ENCODE data around the gene SEMA4F. TPM values are rescaled to one million over a fixed set of nuclear protein-coding genes. Genes with fewer than 3 reads are reported as not detected.

The SEMA4F gene
- total RNA-seq, 2 donors from 2014 or later, result 3.5 to 3.8 TPM

- no peak for ATAC-seq
- DNase-seq, result no peak
- intact Hi-C loops (cut with DNase I, micrococcal nuclease), result no loop called here
Observed at GRCh38 chr2:74700643-74701372, 46.8 kb downstream of the SEMA4F start.

DNA sequence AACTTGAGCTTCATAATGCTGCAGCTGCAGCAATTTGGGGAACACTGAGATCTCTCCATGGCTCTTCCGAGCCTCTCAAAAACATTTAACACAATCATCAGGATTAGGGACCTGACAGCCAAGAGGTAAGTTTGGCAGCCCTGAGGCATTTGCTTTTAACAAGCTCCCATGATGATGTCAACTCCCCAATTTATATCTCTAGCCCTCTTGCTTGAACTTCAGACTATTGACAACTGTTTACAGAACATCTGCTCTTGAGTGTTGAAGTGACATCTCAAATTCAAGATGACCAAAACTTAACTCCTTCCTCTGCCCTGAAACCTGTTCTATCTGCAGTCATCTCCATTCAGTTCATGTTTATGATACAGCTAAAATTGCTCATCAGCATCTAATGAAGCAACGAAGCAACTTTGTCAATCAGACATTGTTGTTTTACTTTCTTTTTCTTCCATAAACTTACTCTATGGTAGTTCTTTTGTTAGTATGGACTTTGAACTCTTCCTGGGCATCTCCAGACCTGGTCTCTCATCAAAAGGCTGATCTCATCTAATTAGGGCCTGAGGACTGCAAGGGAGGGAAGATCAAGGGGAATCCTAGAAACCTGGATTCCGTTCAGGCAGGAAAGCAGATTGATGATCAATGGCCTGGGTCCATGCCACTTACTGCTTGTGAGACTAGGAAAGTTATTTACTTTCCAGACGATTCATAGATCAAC lies 48.1 kb downstream of the SEMA4F start:
- DNase-seq, result no peak
- peak; percentile 88 for ATAC-seq
- intact Hi-C loops (cut with DNase I, micrococcal nuclease), result no loop called here

GRCh38 chr2:74703373-74703772 lies 49.3 kb downstream of the SEMA4F start:
- no peak for ATAC-seq

DNA sequence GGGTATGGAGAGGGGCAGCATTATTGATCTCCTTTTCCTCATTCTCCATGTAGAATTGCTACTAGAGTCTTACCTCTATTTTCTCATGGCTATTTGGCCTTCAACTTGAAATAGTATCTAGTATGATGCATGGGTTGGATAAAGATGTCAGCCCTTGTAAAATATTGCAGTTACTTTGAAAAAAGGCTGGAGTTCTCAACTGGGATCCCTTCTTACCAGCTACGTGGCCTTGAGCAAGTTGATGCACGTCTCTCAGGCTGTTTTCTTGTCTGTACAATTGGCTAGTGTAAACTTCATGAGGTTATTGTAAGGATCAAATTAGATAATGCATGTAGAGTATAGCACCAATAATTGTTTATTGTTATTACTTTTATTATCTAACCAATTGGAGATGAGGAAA lies 50.2 kb downstream of the SEMA4F start:
- ATAC-seq (no peak), DNase-seq (no peak)
- intact Hi-C loops (cut with DNase I, micrococcal nuclease), result no loop called here

More at GRCh38 chr2:74703373-74703772, 49.3 kb downstream of the SEMA4F start:
- intact Hi-C loops (cut with DNase I, micrococcal nuclease), result no loop called here
- no peak for DNase-seq

DNA sequence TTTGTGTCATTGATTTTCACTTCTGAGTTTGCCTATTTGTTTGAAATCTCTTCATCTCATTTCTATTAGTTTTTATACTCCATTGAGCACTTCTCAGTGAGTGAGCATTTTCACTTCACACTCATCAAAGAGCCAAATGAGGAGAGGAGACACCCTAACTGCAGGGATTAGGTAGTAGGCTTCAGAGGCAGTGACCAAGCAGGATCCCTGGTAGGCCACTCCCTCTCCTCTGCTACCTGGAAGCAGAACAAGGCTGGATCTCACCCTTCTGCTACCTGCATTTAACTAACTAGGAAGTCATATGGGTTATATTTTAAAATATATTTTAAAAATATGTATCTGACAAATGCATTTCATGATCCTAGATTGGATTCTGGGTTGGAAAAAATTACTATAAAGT lies 52.7 kb downstream of the SEMA4F start:
- ATAC-seq (peak; percentile 78), DNase-seq (no peak)
- intact Hi-C loops (cut with DNase I, micrococcal nuclease), result no loop called here

DNA sequence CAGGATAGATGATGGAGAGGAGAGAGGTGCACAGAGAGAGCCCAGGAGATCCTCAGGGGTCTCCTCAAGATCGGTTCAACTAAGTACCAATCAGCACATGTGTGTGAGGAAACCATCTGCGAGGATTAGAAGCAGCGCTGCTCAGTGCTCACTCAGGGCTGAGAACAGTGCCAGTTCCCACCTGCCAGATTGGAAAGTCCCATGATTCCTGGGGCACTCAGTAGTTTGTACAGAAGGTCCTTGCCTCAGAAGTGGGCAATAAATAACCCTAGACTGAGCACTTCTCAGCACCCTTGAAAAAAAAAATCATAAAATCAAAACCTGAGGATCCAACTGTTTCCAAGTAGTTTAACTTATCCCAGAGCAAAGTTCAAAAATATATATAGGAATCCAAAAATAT lies 53.8 kb downstream of the SEMA4F start:
- no peak for DNase-seq
- ATAC-seq, result no peak
- intact Hi-C loops (cut with DNase I, micrococcal nuclease), result no loop called here

GRCh38 chr2:74708296-74708695 lies 54.2 kb downstream of the SEMA4F start:
- intact Hi-C loops (cut with DNase I, micrococcal nuclease), result no loop called here
- DNase-seq, result no peak
- ATAC-seq, result no peak

DNA sequence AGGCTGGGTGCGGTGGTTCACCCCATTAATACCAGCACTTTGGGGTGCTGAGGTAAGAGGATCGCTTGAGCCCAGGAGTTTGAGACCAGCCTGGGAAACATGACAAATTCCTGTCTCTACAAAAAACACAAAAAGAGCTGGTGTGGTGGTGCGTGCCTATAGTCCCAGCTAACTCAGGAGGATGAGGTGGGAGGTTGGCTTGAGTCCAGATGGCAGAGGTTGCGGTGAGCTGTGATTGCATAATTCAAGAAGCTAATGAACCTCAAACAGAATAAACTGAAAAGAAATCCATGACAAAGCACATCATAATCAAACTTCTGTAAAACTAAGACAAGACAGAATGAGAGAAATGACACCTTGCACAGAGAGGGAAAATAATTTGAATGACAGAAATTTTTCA lies 54.8 kb downstream of the SEMA4F start:
- DNase-seq (no peak), ATAC-seq (no peak)
- intact Hi-C loops (cut with DNase I, micrococcal nuclease), result no loop called here

DNA sequence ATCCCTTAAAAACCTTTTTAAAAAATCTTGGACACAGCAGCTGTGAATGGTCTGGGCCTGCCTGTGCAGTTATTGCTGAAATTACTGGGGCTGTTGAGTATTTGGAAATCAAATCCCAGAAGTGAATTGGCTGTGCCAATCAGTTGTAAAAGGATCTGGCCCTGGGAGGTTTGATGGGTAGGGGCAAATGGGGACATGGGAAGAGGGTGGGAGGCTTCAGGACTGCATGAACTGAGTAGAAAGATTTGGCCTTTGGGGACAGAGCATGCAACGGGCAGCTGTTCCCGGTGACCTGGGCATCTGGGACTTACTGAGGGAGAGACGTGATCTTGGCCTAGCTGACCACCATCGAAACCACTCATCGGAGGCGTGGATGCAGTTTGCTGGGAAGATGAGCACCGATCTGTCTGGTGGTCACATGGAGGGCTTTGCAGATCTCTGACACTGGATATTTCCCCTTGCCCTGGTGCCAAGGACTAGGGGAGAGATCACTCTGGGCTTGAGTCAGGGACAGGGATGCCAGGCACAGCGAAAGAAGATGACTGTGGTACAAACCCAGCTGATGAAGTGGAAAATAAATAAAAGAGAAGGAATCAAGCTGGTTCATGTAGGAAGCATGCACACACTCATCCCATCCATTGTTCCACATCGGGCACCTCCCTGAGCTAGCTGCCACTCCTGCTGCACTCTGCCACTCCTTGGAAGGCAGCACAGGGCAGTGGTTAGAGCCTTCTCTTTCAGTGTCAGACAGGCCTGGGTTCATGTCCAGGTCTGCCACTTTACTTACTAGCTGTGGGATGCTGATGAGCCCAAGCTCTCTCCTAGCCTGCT lies 58.4 kb downstream of the SEMA4F start:
- peak; percentile 16 for ATAC-seq
- DNase-seq, result no peak
- intact Hi-C loops (cut with DNase I, micrococcal nuclease), result loop anchor here in 1 of 2 donors (10.0 kb wide), 1 partner anchor 162 kb away; no protein-coding TSS in a partner anchor

DNA sequence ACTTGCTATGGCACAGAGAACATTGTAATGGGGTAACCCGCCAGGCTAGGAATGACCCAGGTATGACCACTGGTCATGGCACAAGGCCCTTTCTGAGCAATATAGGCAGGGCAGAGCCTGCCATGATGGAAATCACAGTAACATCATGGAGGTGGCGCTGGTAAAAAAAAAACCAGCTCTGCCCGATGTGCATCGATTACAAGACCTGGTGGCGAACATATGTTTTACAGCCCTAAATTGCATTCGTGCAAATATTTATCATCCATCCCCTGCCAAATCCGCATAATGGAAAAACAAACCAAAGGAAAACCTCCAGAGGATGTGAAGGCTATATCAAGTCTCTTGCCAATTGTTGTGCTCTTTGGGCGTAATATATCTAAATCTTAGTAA lies 60.6 kb downstream of the SEMA4F start:
- intact Hi-C loops (cut with DNase I, micrococcal nuclease), result loop anchor here (2.0 to 10.0 kb wide), 2 partner anchors 160 to 164 kb away; no protein-coding TSS in a partner anchor
- ATAC-seq (peak; percentile 20), DNase-seq (no peak)

DNA sequence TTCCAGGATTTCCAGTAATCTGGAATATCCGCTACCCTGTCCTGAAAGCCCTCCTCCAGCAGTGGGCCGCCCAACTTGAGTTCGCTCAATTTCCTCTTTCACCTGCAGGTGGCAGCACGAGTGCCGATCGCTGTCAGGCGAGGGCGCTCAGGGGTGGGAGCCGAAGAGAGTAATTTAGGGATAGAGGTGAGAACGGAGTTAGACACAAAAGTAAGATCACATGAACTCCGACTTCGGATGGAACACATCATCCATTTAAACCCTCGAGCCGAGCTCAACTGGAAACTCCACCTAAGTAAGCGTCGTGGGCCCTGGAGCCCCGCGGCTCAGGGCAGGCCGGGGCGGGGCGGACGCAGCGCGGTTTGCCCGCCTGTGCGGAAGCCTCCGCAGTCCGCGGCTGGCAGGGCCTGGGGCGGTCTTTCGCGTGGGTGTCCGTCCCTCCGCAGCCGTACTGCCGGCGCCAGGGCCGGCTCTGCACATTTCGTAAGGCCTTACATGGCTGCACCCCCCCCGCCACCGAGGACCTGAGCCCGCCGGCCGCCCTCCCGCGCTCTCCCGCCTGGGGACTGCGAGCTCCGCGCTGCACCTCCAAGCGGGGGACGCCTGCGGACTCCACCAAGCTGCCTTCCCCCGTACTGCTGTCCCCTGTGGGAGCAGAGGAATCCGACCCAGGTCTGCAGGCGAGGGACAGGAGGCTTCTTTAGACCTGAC lies 61.2 kb downstream of the SEMA4F start:
- DNase-seq (peak; percentile 82 to 90), ATAC-seq (peak; percentile 79)
- intact Hi-C loops (cut with DNase I, micrococcal nuclease), result loop anchor here (2.0 to 10.0 kb wide), 2 partner anchors 160 to 164 kb away; no protein-coding TSS in a partner anchor

- intact Hi-C loops (cut with DNase I, micrococcal nuclease), result loop anchor here (2.0 to 10.0 kb wide), 2 partner anchors 159 to 163 kb away; no protein-coding TSS in a partner anchor
- DNase-seq, result no peak
- ATAC-seq, result peak; percentile 34
Observed at GRCh38 chr2:74715880-74716279, 61.8 kb downstream of the SEMA4F start.

GRCh38 chr2:74719066-74719465 lies 65.0 kb downstream of the SEMA4F start:
- ATAC-seq (peak; percentile 60), DNase-seq (no peak)
- intact Hi-C loops (cut with DNase I, micrococcal nuclease), result loop anchor here in 1 of 2 donors (10.0 kb wide), 1 partner anchor 156 kb away; no protein-coding TSS in a partner anchor

DNA sequence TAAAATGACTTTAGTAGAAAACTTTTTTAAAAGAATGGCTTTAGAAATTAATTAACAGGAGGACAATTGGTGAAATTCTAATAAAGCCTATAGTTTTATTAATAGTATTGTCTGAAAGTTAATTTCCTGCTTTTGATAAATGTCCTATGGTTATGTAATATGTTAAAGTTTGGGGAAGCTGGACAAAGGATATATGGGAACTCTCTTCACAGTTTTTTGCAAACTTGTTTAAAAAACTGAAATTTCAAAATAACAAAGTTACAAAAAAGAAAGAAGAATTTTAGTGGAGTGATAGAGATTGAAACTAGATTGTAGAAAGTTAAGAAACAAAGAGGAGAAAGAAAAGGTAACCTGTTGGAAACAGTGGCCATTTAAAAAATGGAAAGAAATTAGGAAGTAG lies 67.3 kb downstream of the SEMA4F start:
- intact Hi-C loops (cut with DNase I, micrococcal nuclease), result no loop called here

DNA sequence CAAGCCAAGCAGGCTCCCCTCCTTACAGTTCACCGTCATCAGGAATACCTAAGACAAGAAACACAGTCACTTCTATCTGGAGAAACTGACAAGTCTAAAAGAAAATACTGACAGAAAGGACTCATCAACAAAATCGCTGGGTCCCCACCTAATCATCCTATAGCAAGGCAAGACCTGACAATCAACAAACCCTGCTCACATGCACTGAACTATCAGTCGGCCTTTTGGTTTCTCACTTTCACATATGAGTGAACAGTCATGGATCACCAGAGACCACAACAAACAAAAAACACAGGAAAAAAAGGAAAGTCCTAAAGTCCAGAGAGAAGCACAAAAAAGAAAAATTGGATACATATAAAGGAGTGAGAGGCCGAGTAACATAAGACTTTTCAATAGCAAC lies 70.4 kb downstream of the SEMA4F start:
- no peak for DNase-seq
- intact Hi-C loops (cut with DNase I, micrococcal nuclease), result no loop called here
- no peak for ATAC-seq

More for the DNA sequence above, 67.3 kb downstream of the SEMA4F start:
- ATAC-seq (no peak), DNase-seq (no peak)

GRCh38 chr2:74725287-74725686 lies 71.2 kb downstream of the SEMA4F start:
- ATAC-seq, result no peak
- intact Hi-C loops (cut with DNase I, micrococcal nuclease), result no loop called here
- no peak for DNase-seq

DNA sequence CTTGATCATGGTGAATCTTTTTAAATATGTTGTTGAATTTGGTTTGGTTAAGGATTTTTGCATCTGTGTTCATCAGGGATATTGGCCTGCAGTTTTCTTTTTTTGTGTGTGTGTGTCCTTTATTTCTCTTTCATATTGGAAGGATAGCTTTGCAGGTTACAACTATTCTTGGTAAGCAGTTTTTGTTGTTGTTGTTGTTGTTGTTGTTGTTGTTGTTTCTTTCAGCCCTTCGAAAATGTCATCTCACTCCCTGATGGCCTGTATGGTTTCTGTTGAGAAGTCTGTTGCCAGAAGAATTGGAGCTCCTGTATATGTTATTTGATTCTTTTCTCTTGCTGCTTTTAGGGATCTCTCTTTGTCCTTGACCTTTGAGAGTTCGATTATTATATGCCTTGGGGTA lies 74.8 kb downstream of the SEMA4F start:
- intact Hi-C loops (cut with DNase I, micrococcal nuclease), result no loop called here
- ATAC-seq, result no peak
- DNase-seq, result no peak

GRCh38 chr2:74730530-74730929 lies 76.5 kb downstream of the SEMA4F start:
- no peak for DNase-seq
- ATAC-seq, result no peak
- intact Hi-C loops (cut with DNase I, micrococcal nuclease), result no loop called here

Data from left colon (tissue), 2 donors.